Measurements from ENCODE around the gene RAD51B. TPM values are rescaled to one million over a fixed set of nuclear protein-coding genes. Genes with fewer than 3 reads are reported as not detected.

Gene RAD51B
- total and polyA plus RNA-seq, 2 of the 13 experiments (the other 11 are each of a cell fraction or from before 2014, with no cell fraction given) = 7.0 to 9.5 TPM

- TF ChIP-seq USF2 (IDR thresholded peaks at IDR 0.05; ENCODE audit: low read depth, low read length) = no peak
- TF ChIP-seq USF2 (CRISPR knock-in tag; IDR thresholded peaks at IDR 0.05; ENCODE audit: borderline replicate concordance) = no peak
- no peak for TF ChIP-seq ZNF512 (CRISPR knock-in tag; IDR thresholded peaks at IDR 0.05)
- no peak for TF ChIP-seq ZNF503 (CRISPR knock-in tag; IDR thresholded peaks at IDR 0.05)
- TF ChIP-seq ZSCAN12 (CRISPR knock-in tag; IDR thresholded peaks at IDR 0.05) = no peak
- no peak; the same call in 1 of the 2 replicates for TF ChIP-seq NR2F6 (IDR thresholded peaks at IDR 0.05)
- peak; percentile 40; the same call in 1 of the 2 replicates for TF ChIP-seq NR2F6 (CRISPR knock-in tag; IDR thresholded peaks at IDR 0.05)
- no peak for TF ChIP-seq ZNF775 (CRISPR knock-in tag; IDR thresholded peaks at IDR 0.05; ENCODE audit: borderline replicate concordance)
- TF ChIP-seq ZNF619 (CRISPR knock-in tag; IDR thresholded peaks at IDR 0.05) = no peak
- TF ChIP-seq MTF1 (CRISPR knock-in tag; IDR thresholded peaks at IDR 0.05) = no peak
- TF ChIP-seq HMG20B (CRISPR knock-in tag; conservative IDR thresholded peaks at IDR 0.05) = no peak
- TF ChIP-seq HNRNPL (IDR thresholded peaks at IDR 0.05; ENCODE audit: low read depth, low read length) = no peak
- no peak for TF ChIP-seq RCOR2 (CRISPR knock-in tag; IDR thresholded peaks at IDR 0.05)
- TF ChIP-seq ZNF800 (CRISPR knock-in tag; IDR thresholded peaks at IDR 0.05) = no peak
- TF ChIP-seq ZNF83 (CRISPR knock-in tag; IDR thresholded peaks at IDR 0.05; ENCODE audit: borderline replicate concordance) = no peak
- TF ChIP-seq SOX6 (IDR thresholded peaks at IDR 0.05) = no peak
- TF ChIP-seq SOX6 (CRISPR knock-in tag; IDR thresholded peaks at IDR 0.05) = no peak
- TF ChIP-seq FOXO4 (CRISPR knock-in tag; conservative IDR thresholded peaks at IDR 0.05) = no peak
- TF ChIP-seq RFX3 (CRISPR knock-in tag; IDR thresholded peaks at IDR 0.05) = peak; percentile 88
- TF ChIP-seq PLSCR1 (CRISPR knock-in tag; IDR thresholded peaks at IDR 0.05; ENCODE audit: borderline replicate concordance) = no peak
Measured at GRCh38 chr14:68627050-68627867, 807.7 kb downstream of the RAD51B start (continued).

Measured in HepG2 (cell line).